Measurements from ENCODE around the gene TNKS2.

- no peak for TF ChIP-seq TAF1 (IDR thresholded peaks at IDR 0.05; ENCODE audit: low read depth)
- no peak for TF ChIP-seq FOXM1 (IDR thresholded peaks at IDR 0.05; ENCODE audit: borderline replicate concordance, low read depth)
- TF ChIP-seq CEBPB (IDR thresholded peaks at IDR 0.05) = no peak
- TF ChIP-seq EP300 (IDR thresholded peaks at IDR 0.05; ENCODE audit: borderline replicate concordance) = no peak
- TF ChIP-seq YY1 (IDR thresholded peaks at IDR 0.05; ENCODE audit: low read depth) = no peak
- no peak for TF ChIP-seq RAD21 (IDR thresholded peaks at IDR 0.05; ENCODE audit: low read depth)
- no peak for TF ChIP-seq REST (IDR thresholded peaks at IDR 0.05; ENCODE audit: low read depth)
- TF ChIP-seq MAX (IDR thresholded peaks at IDR 0.05) = no peak
- TF ChIP-seq TCF12 (IDR thresholded peaks at IDR 0.05; ENCODE audit: low read depth) = no peak
- no peak for TF ChIP-seq EGR1 (IDR thresholded peaks at IDR 0.05)
- no peak for TF ChIP-seq ZBTB7A (IDR thresholded peaks at IDR 0.05; ENCODE audit: low read depth)
- TF ChIP-seq CREB1 (IDR thresholded peaks at IDR 0.05; ENCODE audit: low read depth) = no peak
- TF ChIP-seq USF1 (IDR thresholded peaks at IDR 0.05) = no peak
Observed at GRCh38 chr10:91782539-91782938, 15.7 kb upstream of the TNKS2 start.

Measured in Ishikawa (cell line).